NCI-H2196 (cell line): ENCODE results near the gene CMA1.
"Not testable (repeated sequence)": the region's sequence is repeated elsewhere in the genome, so short reads cannot be mapped to it uniquely, and the experiment has no call there.

Experiments used
- DNase-seq: peaks from one replicate; lab custom pipeline; 2025; ENCODE audit not compliant: unreplicated experiment; lab: John Stamatoyannopoulos, UW

Gene CMA1, protein sequence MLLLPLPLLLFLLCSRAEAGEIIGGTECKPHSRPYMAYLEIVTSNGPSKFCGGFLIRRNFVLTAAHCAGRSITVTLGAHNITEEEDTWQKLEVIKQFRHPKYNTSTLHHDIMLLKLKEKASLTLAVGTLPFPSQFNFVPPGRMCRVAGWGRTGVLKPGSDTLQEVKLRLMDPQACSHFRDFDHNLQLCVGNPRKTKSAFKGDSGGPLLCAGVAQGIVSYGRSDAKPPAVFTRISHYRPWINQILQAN

GRCh38 chr14:24508155-24508840 is at the start of gene CMA1:
TSS of gene CMA1 (minus strand) at chr14:24508265. CDS start at chr14:24508235, 30 bp downstream.
- no peak for DNase-seq

DNA sequence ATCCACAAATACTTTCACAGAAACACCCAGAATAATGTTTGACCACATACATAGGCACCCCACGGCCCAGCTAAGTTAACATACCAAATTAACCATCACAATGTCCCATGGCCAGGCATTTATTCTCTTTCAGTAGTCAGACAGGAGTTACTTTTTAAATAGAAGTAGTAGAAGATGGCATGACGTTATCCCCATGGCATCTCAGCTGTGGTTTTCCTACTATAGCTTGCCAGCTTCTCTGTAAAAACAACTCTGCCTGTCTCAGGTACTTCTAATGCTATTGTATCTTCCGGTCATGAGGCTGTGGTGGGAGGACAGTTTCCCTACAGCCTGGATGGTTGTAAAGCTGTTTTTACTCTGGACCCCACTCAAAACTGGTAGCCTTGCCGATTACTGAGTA is 48.7 kb upstream of the CMA1 start:
- no peak for DNase-seq

DNA sequence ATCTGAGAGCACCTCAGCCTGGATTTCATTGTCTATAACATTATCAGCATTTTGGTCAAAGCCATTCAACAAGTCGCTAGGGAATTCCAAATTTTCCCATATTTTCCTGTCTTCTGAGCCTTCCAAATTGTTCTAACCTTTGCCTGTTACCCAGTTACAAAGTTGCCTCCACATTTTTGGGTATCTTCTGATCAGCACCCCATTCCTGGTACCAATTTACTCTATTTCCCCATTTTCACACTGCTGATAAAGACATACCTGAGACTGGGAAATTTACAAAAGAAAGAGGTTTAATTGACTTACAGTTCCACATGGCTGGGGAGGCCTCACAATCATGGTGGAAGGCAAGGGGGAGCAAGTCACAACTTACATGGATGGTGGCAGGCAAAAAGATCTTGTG is 41.0 kb upstream of the CMA1 start:
- DNase-seq: not testable (repeated sequence)

DNA sequence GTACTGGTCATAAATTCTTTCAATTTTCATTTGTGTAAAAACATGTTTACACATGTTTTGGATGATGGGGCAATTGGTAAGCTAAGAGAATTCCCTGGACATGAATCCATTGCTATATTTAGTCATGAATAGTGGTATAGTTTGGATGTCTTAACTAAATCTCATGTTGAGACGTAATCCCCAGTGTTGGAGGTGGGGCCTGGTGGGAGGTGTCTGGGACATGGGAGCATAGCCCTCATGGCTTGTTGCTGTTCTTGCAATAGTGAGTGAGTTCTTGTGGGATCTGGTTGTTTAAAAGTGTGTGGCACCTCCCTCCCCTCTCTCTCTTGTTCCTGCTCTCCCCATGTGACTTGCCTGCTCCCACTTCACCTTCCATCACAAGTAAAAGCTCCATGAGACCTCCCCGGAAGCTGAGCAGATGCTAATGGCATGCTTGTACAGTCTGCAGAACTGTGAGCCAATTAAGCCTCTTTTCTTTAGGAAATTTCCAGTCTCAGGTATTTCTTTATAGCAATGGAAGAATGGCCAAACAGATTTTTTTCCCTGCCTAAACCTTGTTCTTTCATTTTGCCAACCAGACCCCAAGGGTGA is 34.4 kb upstream of the CMA1 start:
- DNase-seq: no peak

DNA sequence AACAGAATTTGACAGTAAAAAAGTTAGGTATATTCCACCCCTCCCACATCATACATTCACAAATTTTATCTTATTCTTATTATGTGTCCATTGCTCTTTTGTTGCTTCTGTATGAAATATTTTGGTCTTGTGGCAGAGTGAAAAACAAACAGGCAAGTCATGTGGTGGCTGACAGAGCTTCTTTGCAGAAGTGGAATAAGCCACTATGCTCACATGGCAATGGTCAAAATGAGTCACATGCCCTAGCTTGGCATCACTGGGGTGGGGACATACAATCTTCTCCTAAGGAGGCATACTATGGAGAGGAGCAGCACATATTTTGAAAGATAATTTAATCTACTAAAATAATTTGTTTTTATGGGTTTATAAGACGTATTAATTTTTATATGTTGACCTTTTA is 27.7 kb upstream of the CMA1 start:
- DNase-seq: no peak

DNA sequence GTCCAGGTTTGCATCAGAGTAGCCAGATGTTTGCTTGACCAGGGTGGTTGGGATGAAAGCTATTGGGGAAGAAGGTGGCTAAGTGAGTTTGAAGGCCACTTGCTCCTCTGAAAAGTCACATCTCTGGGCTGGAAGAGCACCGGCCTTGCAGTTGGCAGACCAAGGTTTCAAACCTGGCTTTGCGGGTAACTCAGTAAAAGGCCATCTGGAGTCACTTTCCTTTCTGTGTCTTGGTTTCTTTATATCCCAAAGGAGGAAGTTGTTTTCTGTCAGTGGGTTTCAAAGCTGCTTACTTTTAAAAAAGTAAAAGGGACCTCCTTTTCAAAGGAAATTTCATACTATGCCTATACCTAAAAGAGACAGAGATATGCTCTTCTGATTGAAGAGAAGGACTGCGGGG is 26.2 kb upstream of the CMA1 start:
- no peak for DNase-seq

GRCh38 chr14:24525877-24526620 is 18.0 kb upstream of the CMA1 start:
- DNase-seq: not testable (repeated sequence)

DNA sequence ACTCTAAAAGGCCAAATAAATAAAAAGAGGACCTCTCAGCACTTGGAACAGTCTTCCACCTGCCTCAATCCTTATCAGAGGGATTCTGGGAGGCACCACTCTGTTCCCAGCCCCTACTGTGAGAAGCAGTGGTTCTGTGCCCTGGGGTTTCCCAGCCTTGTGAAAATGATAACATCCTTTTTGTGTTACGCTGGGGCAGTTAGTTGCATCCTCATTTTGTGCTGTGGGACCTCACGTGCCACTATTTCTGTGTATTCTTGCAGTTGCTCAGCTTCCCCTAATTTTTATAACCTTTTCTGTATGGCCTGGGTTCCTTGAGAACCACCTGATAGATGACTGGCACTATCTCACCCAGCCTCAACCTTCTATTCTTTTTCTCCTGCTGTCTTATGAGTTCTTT is 10.8 kb upstream of the CMA1 start:
- DNase-seq: no peak

DNA sequence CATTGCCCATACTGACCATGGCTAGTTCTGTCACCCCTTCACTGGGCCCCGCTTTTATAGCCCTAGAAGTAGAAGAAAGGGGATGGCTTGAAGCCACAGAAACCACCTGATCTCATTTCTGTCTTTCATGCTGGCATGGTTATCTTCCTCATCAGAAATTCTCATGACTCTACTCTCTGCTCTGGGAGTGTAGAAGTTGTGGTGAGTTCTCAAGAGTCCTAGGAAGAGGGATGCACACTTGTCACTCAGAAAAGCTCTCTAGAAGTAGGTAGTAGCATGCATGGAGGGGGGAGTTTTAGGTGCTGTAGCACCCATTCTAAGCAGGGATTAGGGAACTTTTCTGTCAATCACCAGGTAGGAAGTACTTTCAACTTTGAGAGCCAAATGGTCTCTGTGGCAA is 6.1 kb upstream of the CMA1 start:
- no peak for DNase-seq

GRCh38 chr14:24513009-24513408 is 4.9 kb upstream of the CMA1 start:
- DNase-seq: no peak

DNA sequence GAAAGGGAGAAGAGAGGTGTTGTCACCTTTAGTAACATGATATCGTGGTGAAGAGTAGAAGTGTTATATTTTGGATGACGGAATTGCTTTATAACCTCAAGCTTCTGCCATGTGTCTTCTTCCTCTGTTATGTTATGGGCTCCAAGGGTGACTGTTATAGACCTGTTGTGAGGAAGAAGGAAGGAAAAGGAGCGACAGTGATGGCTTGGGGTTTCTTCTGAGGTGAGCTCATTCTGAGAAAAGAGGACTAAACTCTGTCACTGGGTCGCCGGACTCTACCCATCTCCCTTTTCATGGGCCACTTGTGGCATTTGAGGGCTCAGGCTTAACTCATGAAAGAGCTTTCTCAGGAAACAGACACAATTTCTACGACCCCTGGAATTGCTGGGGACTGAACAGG is 1.6 kb downstream of the CMA1 start:
- DNase-seq: no peak

DNA sequence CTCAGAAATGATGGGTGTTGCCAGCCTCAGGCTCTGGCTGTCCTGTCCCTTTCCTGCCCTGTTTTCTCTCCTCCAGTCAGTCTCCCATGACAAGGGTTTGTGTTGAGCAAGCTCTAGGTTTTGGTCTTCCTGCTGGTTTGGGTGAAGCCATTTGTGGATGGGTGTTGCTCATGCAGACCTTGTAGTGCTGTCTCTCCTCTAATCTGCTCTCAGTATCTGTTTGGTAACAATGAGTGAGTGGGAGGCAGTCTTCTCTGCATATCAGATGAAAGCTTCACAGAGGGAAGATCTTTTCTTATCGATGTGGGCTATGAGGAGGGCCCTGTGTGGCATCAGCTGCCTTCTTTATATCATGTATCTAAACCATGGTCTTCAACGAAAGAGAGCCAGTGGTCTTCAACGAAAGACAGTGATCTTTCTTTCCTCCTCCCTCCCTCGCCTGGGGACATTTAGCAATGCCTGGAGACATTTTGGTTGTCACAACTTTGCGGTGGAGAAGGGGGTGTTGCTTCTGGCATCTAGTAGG is 3.6 kb downstream of the CMA1 start:
- no peak for DNase-seq

DNA sequence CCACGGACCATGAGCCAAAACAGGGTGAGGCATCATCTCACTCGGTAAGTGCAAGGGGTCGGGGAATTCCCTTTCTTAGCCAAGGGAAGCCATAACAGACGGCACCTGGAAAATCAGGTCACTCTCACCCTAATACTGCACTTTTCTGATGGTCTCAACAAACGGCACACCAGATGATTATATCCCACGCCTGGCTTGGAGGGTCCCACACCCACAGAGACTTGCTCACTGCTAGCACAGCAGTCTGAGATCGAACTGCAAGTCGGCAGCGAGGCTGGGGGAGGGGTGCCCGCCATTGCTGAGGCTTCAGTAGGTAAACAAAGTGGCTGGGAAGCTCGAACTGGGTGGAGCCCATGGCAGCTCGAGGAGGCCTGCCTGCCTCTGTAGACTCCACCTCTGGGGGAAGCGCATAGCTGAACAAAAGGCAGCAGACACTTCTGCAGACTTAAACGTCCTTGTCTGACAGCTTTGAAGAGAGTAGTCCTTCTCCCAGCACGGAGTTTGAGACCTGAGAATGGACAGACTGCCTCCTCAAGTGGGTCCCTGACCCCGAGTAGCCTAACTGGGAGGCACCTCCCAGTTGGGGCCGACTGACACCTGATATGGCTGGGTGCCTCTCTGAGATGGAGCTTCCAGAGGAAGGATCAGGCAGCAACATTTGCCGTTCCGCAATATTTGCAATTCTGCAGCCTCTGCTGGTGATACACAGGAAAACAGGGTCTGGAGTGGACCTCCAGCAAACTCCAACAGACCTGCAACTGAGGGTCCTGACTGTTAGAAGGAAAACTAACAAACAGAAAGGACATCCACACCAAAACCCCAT is 16.3 kb downstream of the CMA1 start:
- DNase-seq: not testable (repeated sequence)

GRCh38 chr14:24483604-24484252 is 24.3 kb downstream of the CMA1 start:
- no peak for DNase-seq

- DNase-seq: not testable (repeated sequence)
Measured at GRCh38 chr14:24482699-24483303, 25.3 kb downstream of the CMA1 start.

- peak; percentile 26 for DNase-seq
Measured at GRCh38 chr14:24481622-24482324, 26.3 kb downstream of the CMA1 start.

- not testable (repeated sequence) for DNase-seq
Measured at GRCh38 chr14:24479999-24480398, 28.1 kb downstream of the CMA1 start.

GRCh38 chr14:24475261-24475660 is 32.8 kb downstream of the CMA1 start:
- no peak for DNase-seq

- no peak for DNase-seq
Measured at GRCh38 chr14:24473211-24473610, 34.9 kb downstream of the CMA1 start.
